BE2C (cell line): Measurements from ENCODE around the gene GDI1.

Source experiments
- DNase-seq: peaks from one replicate; pipeline ENCODE4 v3.0.0-alpha.2; 2020
- H3K27me3 ChIP-seq: fragments of 250-450 bp; sonication (Bioruptor Pico); 2 replicates; pipeline ENCODE4 v1.5.1; 2020; ENCODE audit warnings: mild to moderate bottlenecking
- H3K36me3 ChIP-seq: fragments of 250-450 bp; sonication (Bioruptor Pico); 2 replicates; pipeline ENCODE4 v1.5.1; 2020; ENCODE audit warnings: mild to moderate bottlenecking
- H3K4me1 ChIP-seq: fragments of 250-450 bp; sonication (Bioruptor Pico); 2 replicates; pipeline ENCODE4 v1.5.1; 2020
- H3K4me3 ChIP-seq: 2 replicates; pipeline ENCODE4 v1.5.1; 2011; ENCODE audit warnings: low read depth, low read length
- H3K9me3 ChIP-seq: fragments of 250-450 bp; sonication (Bioruptor Pico); 2 replicates; pipeline ENCODE4 v1.5.1; 2020
- CTCF ChIP-seq: IDR thresholded peaks from 2 replicates; pipeline ENCODE4 v1.5.1; 2012; ENCODE audit warnings: mild to moderate bottlenecking, low read depth, low read length

GDI1 gene

GRCh38 chrX:154420402-154420756, 16.6 kb upstream of the GDI1 start:
- TF ChIP-seq CTCF, result no peak
- H3K27me3 ChIP-seq, result no peaks in the 10 kb centered on the region
- no peak for DNase-seq
- peaks cover 8% of the 10 kb centered on the region for H3K4me1 ChIP-seq
- no peaks in the 10 kb centered on the region for H3K36me3 ChIP-seq
- H3K9me3 ChIP-seq, result no peaks in the 10 kb centered on the region
- no peak overlapping the region for H3K4me3 ChIP-seq

GRCh38 chrX:154426916-154427770, 9.8 kb upstream of the GDI1 start:
- TF ChIP-seq CTCF, result no peak
- no peaks in the 10 kb centered on the region for H3K4me1 ChIP-seq
- no peak for DNase-seq

DNA sequence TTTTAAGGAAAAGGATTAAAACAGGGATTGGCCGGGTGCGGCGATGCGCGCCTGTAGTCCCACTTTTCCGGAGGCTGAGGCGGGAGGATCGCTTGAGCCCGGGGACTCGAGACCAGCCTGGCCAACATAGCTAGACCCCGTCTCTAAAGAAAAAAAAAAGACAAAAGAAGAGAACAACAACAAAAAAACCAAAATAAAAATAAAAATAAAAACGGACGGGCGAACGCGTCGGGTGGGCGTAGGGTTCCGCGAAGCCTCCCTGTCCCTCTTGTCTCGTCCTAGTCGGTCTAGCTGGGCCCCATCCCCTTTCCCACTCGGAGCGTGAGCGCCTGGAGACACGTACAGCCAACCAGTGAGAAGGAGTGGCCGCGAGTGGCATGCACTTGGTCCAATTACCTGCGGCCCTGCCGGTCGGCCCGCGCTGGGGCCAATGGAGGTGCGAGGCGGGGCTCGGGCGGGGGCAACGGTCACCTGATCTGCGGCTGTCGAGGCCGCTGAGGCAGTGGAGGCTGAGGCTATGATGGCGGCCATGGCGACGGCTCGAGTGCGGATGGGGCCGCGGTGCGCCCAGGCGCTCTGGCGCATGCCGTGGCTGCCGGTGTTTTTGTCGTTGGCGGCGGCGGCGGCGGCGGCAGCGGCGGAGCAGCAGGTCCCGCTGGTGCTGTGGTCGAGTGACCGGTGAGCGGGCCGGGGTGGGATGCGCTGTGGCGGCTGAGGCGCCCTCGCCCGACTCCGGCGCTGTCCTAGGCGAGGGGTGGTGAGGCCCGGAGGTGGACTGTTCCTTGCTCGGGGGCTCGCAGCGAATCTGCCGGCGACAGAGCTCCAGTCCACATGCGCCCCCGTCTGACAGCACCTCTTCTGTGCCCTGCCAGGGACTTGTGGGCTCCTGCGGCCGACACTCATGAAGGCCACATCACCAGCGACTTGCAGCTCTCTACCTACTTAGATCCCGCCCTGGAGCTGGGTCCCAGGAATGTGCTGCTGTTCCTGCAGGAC, 8.5 kb upstream of the GDI1 start, which contains the start of gene ATP6AP1:
TSS of gene ATP6AP1 (plus strand) at position 502 of the 996 bp plus-strand sequence. CDS start at position 518, 16 bp downstream.
- no peak for TF ChIP-seq CTCF
- Histone ChIP-seq H3K4me1 (no peaks in the 10 kb centered on the region), H3K36me3 (0 out of 2 replicates have a peak, but pooled peaks cover 7% of the 10 kb centered on the region), H3K9me3 (no peaks in the 10 kb centered on the region), H3K4me3 (peak within 1 kb of the TSS; percentile 68), H3K27me3 (no peaks in the 10 kb centered on the region)
- peak; percentile 94 for DNase-seq

More at GRCh38 chrX:154426916-154427770, 9.8 kb upstream of the GDI1 start:
- no peaks in the 10 kb centered on the region for H3K27me3 ChIP-seq
- no peak overlapping the region for H3K4me3 ChIP-seq
- no peaks in the 10 kb centered on the region for H3K9me3 ChIP-seq
- H3K36me3 ChIP-seq, result 0 out of 2 replicates have a peak, but pooled peaks cover under 1% of the 10 kb centered on the region

DNA sequence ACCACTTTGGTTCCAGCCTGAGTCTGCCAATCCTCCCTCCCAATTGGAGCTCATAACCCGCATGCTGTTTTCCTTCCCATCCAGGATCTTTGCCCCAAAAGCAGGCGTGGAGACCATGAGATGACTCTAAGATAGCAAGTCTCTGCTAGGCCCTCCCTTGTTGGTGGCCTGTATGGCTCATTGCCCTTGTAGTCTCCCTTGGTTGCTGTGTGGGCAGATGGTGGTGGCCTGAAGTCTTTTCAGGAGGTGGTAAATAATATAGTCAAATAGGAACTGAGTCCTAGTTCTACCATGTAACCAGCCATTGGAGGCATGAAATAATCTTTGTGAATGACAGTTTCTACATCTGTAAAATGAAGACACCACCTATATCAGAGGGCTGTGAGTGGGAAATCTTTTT, 7.2 kb upstream of the GDI1 start:
- Histone ChIP-seq H3K4me3 (peak overlapping the region; percentile 68), H3K36me3 (peaks cover 10% of the 10 kb centered on the region), H3K27me3 (no peaks in the 10 kb centered on the region), H3K4me1 (no peaks in the 10 kb centered on the region), H3K9me3 (no peaks in the 10 kb centered on the region)
- TF ChIP-seq CTCF, result no peak
- no peak for DNase-seq

GRCh38 chrX:154430479-154430878, 6.5 kb upstream of the GDI1 start:
- no peak overlapping the region for H3K4me3 ChIP-seq
- no peaks in the 10 kb centered on the region for H3K4me1 ChIP-seq

More at GRCh38 chrX:154430479-154430878, 6.5 kb upstream of the GDI1 start:
- DNase-seq, result no peak
- Histone ChIP-seq H3K27me3 (no peaks in the 10 kb centered on the region), H3K9me3 (no peaks in the 10 kb centered on the region), H3K36me3 (peaks cover 14% of the 10 kb centered on the region)
- TF ChIP-seq CTCF, result no peak
